HUES48 (cell line): ENCODE measurements around the gene RRBP1.
"Not testable (repeated sequence)": the region's sequence is repeated elsewhere in the genome, so short reads cannot be mapped to it uniquely, and the experiment has no call there.

Experiments
- H3K27ac ChIP-seq: one replicate; pipeline ENCODE4 v1.7.0; 2013; ENCODE audit warnings: low read depth, low read length, inconsistent platforms
- H3K27me3 ChIP-seq: 2 replicates; pipeline ENCODE4 v1.6.1; 2013; ENCODE audit warnings: mild to moderate bottlenecking, low read length; ENCODE audit not compliant: control insufficient read depth, insufficient read depth
- H3K36me3 ChIP-seq: 2 replicates; pipeline ENCODE4 v1.6.1; 2013; ENCODE audit warnings: low read length; ENCODE audit not compliant: control insufficient read depth, insufficient read depth
- H3K4me1 ChIP-seq: 2 replicates; pipeline ENCODE4 v1.6.1; 2013; ENCODE audit warnings: mild to moderate bottlenecking, low read length; ENCODE audit not compliant: control insufficient read depth, insufficient read depth
- H3K4me3 ChIP-seq: 2 replicates; pipeline ENCODE4 v1.5.1; 2013; ENCODE audit warnings: mild to moderate bottlenecking, low read depth, low read length
- H3K9ac ChIP-seq: 2 replicates; pipeline ENCODE4 v1.6.1; 2013; ENCODE audit warnings: mild to moderate bottlenecking, low read depth, low read length, moderate library complexity
- H3K9me3 ChIP-seq: 2 replicates; pipeline ENCODE4 v1.6.1; 2013; ENCODE audit warnings: low read length; ENCODE audit not compliant: control insufficient read depth, insufficient read depth

Gene RRBP1

DNA sequence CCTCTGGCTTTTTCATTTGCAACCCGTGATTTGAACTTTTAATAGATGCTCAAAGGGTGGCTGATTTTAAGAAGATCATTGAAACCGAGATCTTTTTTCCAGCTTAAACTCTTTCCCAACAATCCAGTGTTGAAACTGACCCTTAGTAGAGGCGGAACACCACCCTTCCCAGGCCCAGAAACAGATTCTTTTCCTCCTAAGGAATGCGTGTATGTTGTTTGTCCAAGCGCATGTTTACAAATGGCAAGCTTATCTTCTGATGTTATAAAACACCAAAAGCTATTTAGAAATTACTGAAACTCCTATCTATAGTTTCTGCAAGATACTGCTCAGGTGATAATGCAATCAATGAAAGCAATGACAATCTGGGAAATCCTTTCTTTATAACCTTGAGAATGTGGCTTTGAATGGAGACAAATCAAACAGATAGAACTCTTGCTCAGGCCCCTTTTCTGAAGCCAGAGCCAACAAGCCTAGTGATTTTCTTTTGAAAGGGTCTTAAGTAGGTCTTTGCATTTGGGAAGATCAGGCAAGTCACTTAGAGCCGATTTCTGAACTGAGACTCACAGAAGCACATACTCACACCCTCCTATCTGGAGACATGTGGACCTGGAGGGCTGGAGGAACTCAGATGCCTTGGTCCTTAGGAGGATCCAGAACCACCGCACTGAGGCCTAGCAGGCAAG is 26.8 kb upstream of the RRBP1 start:
- Histone ChIP-seq H3K27ac (no peak overlapping the region), H3K4me3 (no peak overlapping the region), H3K4me1 (peaks cover 19% of the 10 kb centered on the region), H3K9me3 (no peaks in the 10 kb centered on the region), H3K36me3 (no peaks in the 10 kb centered on the region), H3K9ac (no peak overlapping the region), H3K27me3 (no peaks in the 10 kb centered on the region)

DNA sequence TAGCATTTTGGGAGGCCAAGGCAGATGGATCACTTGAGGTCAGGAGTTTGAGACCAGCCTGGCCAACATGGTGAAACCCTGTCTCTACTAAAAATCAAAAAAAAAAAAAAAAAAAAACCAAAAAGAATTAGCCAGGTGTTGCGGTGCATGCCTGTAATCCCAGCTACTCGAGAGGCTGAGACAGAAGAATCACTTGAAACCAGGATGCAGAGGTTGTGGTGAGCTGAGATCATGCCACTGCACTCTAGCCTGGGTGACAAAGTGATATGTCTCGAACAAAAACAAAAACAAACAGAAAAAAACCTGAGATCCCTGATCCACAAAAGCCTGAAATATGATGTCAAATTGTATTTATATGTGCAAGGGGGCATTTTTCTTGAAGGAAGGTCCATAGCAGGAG is 25.9 kb upstream of the RRBP1 start:
- not testable (repeated sequence) for H3K9ac ChIP-seq, H3K27ac ChIP-seq

DNA sequence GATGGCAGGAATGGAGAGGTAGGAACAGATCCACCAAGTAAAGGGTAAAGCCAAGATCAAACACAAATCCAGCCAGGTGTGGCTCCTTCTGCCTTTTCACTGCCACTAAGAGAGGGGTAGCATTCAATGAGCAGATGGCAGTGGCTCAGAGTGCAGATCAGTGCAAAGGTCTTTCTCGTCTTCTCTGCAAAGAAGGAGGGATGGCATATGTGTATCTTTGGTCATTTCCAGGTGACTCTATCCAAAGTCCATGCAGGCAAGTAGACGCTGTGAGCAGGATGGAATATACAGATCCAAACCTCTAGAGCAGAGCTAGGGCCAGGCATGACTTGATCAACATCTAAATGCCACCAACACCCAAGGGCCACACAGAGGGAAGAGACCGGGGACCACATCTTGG is 24.6 kb upstream of the RRBP1 start:
- Histone ChIP-seq H3K4me1 (peaks cover 18% of the 10 kb centered on the region), H3K36me3 (no peaks in the 10 kb centered on the region), H3K4me3 (no peak overlapping the region), H3K27me3 (no peaks in the 10 kb centered on the region), H3K9me3 (no peaks in the 10 kb centered on the region), H3K27ac (no peak overlapping the region), H3K9ac (no peak overlapping the region)

More for the DNA sequence above, 25.9 kb upstream of the RRBP1 start:
- not testable (repeated sequence) for H3K36me3 ChIP-seq, H3K9me3 ChIP-seq, H3K27me3 ChIP-seq, H3K4me3 ChIP-seq
- peaks cover 19% of the 10 kb centered on the region for H3K4me1 ChIP-seq

DNA sequence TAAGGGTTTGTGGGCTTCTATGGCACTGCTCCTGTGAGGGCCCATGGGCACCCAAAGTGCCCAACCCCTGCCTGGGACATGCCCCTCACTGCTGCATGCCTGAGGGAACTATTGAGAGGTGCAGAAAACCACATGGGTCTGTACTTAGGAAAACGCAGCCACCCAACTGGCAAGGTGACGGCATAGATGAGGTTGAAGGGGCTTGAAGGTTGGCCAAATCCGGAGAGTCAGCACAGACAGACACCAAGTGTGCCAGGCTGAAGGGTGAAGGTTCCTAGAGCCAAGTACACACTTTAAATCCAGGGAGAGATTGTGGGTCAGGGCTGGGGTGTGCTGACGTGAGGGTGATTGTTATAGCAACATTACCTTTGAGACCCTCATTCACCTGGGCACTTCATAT is 23.9 kb upstream of the RRBP1 start:
- Histone ChIP-seq H3K36me3 (no peaks in the 10 kb centered on the region), H3K9ac (no peak overlapping the region), H3K4me3 (no peak overlapping the region), H3K27ac (no peak overlapping the region), H3K27me3 (no peaks in the 10 kb centered on the region), H3K4me1 (peaks cover 11% of the 10 kb centered on the region), H3K9me3 (no peaks in the 10 kb centered on the region)

DNA sequence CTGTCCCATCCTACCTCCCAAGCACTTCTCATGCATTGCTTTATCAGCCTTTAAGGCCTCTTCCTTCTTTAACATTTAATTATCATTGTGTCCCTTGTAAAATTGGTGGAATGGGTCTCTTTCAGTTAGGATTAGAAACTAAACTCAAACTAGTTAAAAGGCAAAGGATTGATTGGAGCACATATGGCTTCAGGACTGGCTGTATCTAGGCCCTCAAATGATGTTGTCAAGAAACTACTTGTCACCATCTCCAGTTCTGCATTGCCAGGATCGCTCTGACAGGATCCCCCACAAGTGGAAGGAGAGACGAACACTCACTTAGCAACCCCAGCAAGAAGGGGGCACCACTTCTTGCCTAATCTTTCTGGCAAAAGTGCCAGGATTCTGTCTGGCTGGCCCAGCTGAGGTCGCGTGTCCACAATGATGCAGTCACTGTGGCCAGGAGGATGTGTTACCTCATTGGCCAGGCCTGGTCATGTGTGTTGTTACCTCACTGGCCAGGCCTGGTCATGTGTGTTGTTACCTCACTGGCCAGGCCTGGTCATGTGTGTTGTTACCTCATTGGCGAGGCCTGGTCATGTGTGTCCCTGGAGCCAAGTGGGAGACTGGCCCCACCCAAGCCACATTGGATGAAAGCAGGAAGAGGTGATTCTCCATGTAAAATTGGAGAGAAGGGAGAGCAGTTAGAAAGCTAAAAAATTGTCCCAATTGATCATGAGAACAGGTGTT is 22.7 kb upstream of the RRBP1 start:
- no peak overlapping the region for H3K27ac ChIP-seq
- no peaks in the 10 kb centered on the region for H3K4me1 ChIP-seq
- H3K36me3 ChIP-seq, result no peaks in the 10 kb centered on the region
- no peak overlapping the region for H3K4me3 ChIP-seq
- no peaks in the 10 kb centered on the region for H3K9me3 ChIP-seq
- no peaks in the 10 kb centered on the region for H3K27me3 ChIP-seq
- H3K9ac ChIP-seq, result no peak overlapping the region

DNA sequence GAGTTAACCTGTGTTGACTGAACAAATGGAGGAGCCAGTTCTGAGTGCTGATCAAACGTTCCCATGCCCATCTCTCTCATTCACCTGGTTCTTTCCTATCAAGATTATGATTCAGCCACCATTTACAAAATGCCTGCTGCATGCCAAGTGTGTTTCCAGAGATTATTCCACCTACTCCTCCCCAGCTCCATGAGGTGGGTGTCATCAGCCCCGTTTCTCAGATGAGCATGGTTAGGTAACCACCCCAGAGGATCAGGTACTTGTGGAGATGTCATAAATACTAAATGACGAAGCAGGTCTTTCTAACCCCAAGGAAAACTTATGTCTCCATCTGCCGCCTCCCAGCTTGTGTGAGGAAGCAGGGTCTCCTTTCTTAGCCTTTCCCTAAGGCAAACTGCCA is 19.8 kb upstream of the RRBP1 start:
- Histone ChIP-seq H3K9me3 (no peaks in the 10 kb centered on the region), H3K27me3 (no peaks in the 10 kb centered on the region), H3K4me3 (no peak overlapping the region), H3K4me1 (no peaks in the 10 kb centered on the region), H3K9ac (no peak overlapping the region), H3K27ac (no peak overlapping the region), H3K36me3 (no peaks in the 10 kb centered on the region)

DNA sequence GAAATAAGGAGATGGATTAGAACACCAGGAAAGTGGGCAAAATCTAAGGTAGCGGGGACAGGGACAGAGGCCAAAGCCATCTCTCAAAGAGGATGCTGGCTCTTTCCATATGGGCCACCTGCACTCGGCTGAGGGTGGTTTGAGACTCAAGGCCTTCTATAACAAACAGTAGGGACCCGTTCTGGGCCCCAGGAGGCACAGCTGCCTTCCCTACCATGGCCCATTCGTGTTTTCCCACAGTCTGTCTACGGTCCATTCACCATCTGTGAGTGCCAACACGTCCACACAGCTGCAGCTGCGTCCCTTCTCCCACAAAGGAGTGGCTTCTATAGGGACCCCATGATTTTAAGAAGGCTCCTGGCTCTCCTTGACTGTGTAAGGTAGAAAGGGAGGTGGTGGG is 18.6 kb upstream of the RRBP1 start:
- Histone ChIP-seq H3K36me3 (no peaks in the 10 kb centered on the region), H3K4me3 (no peak overlapping the region), H3K4me1 (no peaks in the 10 kb centered on the region), H3K27ac (no peak overlapping the region), H3K9ac (no peak overlapping the region), H3K27me3 (no peaks in the 10 kb centered on the region), H3K9me3 (no peaks in the 10 kb centered on the region)

DNA sequence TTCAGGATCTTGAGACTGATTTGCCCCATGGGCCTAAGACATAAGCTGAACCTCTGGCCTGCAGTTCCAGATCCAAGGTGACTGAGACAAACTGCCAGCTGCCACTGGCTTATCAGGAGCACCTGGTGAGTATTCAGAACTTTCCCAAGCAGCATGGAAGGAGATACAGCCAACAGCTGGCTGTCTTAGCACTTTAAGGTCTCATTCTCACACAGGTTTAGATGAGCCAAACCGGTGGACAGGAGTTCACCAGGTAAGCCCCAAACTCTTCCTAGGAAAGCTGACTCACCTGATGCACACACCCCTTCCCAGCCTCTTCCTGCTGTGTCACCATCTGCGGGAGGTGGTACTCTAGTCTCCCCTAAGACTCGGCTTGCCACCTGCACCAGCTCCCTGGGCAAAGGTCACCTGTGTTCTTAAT is 17.9 kb upstream of the RRBP1 start, which contains the start of gene BANF2:
Gene BANF2, plus strand, starts transcription at position 36 of the 421 bp plus-strand sequence. CDS start 25,060 bp downstream, outside the sequence.
- Histone ChIP-seq H3K9me3 (no peaks in the 10 kb centered on the region), H3K9ac (no peak within 1 kb of the TSS), H3K36me3 (no peaks in the 10 kb centered on the region), H3K4me1 (no peaks in the 10 kb centered on the region), H3K27me3 (no peaks in the 10 kb centered on the region), H3K27ac (no peak within 1 kb of the TSS), H3K4me3 (no peak within 1 kb of the TSS)

DNA sequence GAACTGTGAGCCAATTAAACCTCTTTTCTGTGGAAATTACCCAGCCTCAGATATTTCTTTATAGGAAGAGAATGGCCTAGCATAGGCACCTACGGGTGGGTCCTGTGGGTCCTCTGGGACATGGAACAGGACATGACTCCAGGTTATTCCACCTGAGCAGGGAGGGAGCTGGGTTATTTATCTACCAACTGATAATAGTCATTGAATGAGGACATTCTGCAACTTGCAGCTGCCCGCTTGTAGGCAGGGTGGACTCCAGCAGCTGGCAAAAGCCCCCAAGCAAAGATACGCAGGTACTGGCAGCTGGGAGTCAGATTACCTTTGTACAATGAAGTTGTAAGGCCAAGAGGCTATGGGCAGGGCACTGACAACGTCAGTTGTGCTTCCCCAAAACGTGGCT is 16.3 kb upstream of the RRBP1 start:
- peaks cover 5% of the 10 kb centered on the region; the same call in 1 of the 2 replicates for H3K4me1 ChIP-seq
- H3K27me3 ChIP-seq, result no peaks in the 10 kb centered on the region
- H3K9ac ChIP-seq, result no peak overlapping the region
- H3K27ac ChIP-seq, result no peak overlapping the region
- no peaks in the 10 kb centered on the region for H3K36me3 ChIP-seq
- H3K9me3 ChIP-seq, result no peaks in the 10 kb centered on the region
- H3K4me3 ChIP-seq, result no peak overlapping the region

DNA sequence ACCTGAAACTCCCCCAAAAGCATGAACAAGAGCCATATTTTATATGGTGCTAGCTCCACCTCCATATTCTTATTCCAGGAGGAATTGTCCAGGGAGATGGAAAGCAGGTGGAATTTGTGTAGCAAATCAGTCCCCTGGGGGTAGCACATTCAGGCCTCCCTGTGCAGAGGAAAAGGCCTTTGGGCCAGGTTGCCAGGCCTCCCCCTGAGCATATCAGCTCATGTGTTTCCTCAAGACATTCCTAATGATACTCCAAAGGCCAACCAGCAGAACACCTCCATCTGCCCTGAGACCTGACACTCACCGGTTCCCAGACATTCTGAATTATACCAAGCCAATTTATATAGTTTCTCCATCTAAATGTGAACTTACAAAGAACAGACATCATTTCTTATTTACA is 15.1 kb upstream of the RRBP1 start:
- Histone ChIP-seq H3K9me3 (no peaks in the 10 kb centered on the region), H3K4me1 (peaks cover 8% of the 10 kb centered on the region; the same call in 1 of the 2 replicates), H3K4me3 (no peak overlapping the region), H3K36me3 (no peaks in the 10 kb centered on the region), H3K9ac (no peak overlapping the region), H3K27me3 (no peaks in the 10 kb centered on the region), H3K27ac (no peak overlapping the region)

DNA sequence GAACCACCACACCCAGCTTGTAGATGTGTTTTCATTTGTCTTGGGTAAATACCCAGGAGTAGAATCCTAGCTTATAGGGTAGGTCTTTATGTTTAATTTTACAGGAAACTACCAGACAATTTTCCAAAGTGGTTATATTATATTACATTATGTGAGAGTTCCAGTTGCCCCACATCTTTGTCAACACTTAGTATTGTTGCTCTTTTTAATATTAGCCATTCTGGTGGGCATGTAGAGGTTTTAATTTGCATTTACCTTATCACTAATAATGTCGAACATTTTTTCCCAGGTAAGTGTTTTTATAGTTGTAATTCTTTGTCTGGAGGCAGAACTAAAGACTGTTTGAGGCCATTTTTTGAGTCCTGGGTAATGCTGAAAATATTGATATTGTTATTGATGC is 14.2 kb upstream of the RRBP1 start:
- Histone ChIP-seq H3K9ac (no peak overlapping the region), H3K36me3 (no peaks in the 10 kb centered on the region), H3K27ac (no peak overlapping the region), H3K4me3 (no peak overlapping the region), H3K27me3 (no peaks in the 10 kb centered on the region), H3K9me3 (no peaks in the 10 kb centered on the region), H3K4me1 (peaks cover 8% of the 10 kb centered on the region; the same call in 1 of the 2 replicates)
